Limb (tissue), 2 donors: ENCODE results near the gene SOX6.
"Not testable (repeated sequence)": the region's sequence is repeated elsewhere in the genome, so short reads cannot be mapped to it uniquely, and the experiment has no call there.

Experiments
- DNase-seq, 2 donors: peaks; one replicate each; pipeline ENCODE4 v3.0.0-alpha.2; 2016; ENCODE audit errors: extremely low spot score in 2 of 2

The SOX6 gene

DNA sequence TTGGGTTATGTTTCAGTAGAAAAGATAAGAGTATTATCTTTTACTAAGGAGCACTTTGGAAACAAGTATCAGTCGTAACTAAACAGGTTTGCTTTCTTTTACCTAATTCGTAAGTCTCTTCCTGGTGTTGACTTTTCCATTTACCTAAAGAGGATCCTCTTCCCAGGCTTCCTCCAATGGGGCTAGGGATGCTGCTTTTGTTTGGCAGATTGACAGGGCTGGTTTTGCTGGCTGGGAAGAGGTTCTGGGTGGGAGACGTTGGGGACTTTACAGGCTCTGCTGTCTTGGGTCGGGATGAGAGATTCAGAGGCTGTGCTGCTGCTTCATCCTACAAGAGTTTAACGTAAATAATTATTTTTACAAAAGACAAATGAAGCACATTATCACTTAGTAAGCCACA, 306.7 kb downstream of the SOX6 start:
- no peak for DNase-seq

DNA sequence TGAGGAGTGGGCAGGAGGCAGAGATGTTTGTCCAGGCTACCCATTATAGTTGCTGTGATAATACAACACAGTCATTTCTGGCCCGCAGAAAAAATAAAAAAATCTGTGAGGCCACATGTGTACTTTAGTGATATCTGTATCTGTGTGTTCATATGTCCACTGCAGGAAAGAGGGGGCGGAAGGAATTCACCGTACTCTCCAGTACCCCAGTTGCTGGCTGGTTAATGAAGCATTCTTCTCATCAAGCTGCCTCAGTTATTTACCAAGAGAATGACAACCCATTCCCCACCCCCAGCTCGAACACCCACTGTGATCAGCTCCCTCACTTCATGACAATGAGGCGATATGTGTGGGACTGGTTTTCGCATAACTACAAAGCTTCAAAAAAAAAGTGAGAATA, 309.3 kb downstream of the SOX6 start:
- DNase-seq = no peak

DNA sequence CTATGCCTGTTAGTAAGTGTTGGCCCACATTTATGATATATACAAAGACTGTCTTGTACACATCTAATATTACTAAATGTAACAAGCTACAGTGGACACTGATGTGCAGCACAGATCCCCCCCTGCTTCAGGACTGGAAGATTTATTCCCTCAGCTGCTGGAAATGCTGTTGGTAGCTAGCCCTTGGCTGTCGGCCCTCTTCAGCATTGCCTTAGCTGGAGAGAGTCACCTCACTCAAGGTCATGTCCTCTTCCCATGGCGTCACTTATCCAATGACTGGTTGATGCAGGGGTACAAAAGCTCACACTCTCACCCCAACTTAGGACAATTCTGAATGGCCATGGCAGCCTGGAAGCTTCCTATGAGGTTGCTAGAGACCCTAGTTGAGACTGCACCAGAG, 312.7 kb downstream of the SOX6 start:
- DNase-seq = no peak

DNA sequence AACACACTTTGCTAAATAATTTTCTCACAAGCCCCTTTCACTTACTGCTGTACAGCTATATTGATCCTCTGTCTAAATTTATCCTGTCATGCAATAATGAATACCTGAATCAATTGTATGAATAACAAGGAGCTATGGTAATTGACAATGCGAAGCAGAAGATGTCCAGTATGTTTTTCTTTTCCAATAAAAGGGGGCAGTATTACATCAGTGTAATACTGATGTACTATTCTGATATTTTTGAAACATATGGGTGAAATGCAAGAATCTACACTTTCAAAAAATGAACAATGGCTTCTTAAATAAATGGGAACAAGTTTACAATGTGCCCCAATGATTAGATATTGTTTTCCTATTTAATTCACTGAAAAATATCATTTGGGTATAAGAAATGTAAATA, 315.1 kb downstream of the SOX6 start:
- DNase-seq = no peak

DNA sequence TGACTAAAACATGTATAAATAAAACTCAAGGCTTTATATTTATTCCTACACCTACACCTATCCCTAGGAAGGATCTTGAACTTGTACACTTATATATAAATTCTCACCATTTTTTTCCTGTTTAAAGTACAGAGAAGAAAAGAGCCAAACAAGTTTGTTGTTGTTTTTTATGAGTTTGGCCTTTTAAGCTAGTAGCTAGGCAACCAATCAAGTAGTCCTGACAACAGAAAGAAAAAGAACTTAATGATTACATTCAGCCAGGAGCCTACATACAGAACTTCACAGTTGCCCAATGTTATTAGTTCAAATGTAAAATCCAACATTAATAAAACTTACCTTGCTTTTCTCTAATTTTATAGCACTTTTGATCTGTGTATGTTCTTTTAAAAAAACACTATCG, 316.2 kb downstream of the SOX6 start:
- no peak for DNase-seq

DNA sequence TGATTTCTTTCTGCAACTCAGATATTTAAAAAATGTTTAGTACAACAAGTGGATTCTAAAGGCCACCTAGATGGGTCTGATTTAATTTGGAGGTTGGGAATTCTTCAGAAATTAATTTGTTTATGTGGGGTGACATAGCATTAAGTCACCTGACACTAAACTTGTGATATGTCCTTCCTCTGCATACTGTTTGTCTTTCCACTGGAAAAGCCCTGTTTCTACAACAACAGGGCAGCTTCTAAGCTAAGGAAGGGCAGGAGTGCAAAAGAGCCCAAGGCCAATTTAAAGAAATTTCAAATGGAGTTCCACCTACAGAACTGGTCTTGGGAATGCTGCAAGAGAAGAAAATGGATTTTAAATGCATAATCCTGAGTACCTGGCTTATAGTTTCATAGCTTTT, 319.2 kb downstream of the SOX6 start:
- DNase-seq = no peak

DNA sequence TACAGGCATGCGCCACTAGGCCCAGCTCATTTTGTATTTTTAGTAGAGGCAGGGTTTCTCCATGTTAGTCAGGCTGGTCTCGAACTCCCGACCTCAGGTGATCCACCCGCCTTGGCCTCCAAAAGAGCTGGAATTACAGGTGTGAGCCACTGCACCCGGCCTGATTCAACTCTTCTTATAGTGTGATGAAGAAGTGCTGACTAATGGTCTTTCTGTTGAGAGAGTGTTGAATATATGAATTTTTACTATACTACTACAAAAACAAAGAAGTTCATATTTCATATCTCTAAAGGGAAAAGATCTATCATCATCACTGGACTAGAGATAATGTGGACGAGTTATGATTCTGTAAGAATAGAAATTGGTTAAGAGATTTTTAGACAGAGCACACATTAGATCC, 320.1 kb downstream of the SOX6 start:
- DNase-seq = no peak

DNA sequence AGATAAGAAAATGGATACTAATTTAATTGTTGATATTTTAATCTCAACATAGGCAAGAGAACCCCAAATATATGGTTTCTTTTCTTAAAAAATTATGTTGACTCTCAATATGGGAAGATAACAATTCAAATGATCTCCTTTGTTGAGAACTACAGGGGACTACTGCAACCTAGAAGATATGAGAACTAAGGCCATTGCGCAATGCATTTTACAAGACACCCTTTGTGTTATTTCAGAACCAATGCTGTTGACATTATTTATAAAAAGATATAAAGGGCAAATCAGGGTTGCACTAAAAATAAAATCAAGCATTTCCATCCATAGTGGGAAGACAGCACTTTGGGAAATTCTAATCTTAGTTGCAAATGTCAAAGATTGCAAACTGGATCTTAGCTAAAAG, 322.3 kb downstream of the SOX6 start:
- no peak for DNase-seq

DNA sequence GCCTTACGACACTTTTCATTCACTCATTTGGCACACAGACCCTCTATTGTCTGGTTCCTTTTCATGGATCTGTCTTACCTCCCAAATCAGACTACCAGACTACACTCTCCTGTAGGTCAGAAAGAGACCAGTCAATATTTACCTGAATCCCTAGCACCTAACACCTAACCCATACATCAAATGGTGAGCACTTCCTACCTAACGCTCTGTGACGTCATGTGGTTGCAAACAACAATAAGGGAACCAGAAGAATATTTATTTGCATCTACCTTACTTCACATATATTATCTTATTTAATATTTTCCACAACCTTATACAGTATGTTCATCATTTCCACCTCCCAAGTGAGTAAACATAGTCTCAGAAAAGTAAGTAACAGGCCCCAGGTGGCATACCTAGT, 323.4 kb downstream of the SOX6 start:
- no peak for DNase-seq

DNA sequence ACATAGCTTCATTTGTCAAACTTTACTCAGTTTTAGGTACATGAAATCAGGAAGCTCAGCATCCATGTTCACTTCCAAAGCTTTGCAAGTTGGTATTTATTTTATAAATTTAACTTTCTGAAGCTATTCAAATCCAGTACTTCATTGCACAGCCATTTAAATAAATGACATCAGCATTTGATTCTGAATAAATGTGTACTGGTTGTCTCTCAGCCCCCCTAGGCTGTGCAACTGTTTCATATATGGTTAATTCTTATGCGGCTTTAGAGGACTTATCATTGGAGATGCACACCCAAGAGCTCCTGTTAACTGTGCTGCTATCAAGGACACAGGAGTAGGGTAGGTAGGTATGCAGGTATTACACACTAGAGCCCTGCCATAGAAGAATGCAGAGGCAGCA, 325.1 kb downstream of the SOX6 start:
- no peak for DNase-seq

DNA sequence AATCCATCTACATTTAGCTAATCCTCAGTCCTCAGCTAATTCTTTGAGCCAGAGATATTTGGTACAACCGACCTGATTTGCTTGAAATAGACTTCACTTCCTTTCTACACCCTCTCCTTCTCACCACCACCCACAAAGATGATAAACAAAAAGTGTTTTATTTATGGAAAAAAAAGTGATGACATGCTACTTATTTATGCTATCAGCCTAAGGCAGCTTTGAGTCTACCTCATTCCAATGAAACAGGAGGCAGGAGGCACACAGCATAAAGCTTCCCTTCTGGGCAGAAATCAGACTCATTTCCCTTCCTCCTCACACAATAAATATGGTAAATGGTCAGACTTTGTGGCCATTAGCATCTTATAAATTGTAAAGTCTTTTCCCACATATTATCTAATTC, 325.7 kb downstream of the SOX6 start:
- no peak for DNase-seq

DNA sequence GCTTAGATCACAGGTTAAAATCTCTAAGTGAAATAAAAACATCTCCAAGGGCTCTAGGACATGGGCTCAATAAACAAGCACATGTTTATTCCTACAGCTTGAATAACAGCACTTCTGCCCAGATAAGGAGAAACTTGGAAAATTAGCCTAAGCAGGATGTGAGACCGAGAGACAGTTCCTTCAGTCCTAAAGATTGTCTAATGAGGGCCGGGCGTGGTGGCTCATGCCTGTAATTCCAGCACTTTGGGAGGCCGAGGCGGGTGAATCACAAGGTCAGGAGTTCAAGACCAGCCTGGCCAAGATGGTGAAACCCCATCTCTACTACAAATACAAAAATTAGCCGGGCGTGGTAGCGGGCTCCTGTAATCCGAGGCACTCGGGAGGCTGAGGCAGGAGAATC, 327.2 kb downstream of the SOX6 start:
- not testable (repeated sequence) for DNase-seq

DNA sequence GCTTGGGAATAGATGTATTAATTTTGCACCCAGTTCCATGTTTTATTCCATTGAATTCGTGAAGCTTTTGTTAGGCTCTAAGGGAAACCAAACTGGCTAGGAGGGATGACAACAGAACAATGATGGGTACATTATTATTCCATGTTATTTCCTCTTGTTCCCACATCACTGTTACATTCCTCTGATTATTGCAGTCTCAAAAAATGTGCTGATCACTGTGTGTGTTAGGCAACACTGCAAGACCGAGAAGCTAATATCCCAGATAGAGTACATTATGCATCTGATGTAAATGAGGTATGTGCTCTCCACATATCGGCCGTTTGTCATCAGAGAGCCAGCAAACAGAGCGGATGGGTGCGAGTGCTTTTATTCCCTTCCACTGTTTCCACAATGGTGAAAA, 327.9 kb downstream of the SOX6 start:
- DNase-seq = no peak

DNA sequence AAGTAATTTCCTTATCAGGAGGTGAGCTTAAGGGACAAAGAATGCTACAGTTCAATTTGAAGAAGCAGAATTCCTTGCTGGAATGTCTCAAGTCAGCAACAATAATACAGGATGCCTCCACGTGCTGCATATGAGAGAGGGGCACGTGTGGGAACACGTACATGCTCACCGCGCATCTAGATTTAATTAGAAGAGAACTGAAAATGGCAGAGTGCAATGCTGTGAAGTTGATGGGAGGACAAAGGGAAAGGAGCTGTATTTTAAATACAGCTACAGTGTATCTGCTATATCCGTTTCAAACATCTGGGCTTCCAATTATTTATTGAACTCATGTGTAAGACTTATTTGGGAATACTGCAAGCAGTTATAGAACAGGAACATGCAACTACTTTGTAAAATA, 328.7 kb downstream of the SOX6 start:
- DNase-seq = peak in 1 of 2 donors; percentile 46

DNA sequence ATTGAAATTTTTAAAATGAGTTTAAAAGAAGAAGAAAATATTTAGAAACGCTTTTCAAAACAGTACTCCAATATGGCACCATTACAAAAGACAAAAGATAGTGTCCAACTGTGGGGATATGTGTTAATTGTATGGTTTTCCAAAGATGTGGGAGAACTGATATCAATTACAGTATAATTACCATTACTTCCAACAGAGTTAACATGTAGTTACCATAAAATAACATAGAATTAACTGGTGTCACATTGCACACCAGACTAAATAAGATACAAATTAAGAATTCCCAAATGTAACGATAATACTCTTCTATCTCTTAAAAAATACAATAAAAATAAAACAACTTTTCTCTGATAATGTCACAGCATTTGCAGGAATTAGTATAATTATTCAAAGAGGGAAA, 329.5 kb downstream of the SOX6 start:
- DNase-seq = no peak

DNA sequence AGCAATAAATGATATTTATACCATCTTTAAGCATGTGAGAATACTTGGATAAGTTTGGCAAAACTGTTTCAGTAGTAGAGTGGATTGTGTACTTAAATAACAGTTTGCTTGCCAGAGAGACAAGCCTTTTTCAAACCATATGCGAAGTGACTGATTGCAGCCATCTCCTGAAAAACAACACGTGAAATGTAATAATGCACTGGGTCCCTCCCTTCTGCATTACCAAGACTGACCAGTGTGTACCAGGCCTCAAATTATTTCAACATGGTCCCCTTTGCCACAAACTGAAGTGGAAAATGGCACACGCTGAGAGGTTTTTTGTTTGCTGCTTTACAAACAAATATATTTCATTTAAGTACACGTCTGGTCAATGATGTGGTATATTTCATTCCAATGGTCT, 337.4 kb downstream of the SOX6 start:
- no peak for DNase-seq

DNA sequence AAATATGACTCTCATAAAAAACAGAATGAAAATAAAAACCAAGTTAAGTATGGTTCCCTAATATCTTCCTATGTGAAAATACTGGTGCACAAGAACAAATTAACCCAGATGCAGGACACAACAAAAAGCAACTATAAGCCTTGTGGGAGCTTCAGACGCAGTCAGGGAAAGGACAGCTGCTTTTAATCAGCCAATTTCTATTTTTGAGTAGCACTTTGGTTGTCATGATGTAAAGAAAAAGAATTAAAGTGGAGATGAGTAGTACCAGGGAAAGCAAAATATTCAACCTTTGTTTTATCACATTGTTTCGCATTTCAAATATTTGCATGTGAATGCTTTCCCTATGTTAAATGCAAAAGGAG, 339.9 kb downstream of the SOX6 start:
- DNase-seq = no peak

DNA sequence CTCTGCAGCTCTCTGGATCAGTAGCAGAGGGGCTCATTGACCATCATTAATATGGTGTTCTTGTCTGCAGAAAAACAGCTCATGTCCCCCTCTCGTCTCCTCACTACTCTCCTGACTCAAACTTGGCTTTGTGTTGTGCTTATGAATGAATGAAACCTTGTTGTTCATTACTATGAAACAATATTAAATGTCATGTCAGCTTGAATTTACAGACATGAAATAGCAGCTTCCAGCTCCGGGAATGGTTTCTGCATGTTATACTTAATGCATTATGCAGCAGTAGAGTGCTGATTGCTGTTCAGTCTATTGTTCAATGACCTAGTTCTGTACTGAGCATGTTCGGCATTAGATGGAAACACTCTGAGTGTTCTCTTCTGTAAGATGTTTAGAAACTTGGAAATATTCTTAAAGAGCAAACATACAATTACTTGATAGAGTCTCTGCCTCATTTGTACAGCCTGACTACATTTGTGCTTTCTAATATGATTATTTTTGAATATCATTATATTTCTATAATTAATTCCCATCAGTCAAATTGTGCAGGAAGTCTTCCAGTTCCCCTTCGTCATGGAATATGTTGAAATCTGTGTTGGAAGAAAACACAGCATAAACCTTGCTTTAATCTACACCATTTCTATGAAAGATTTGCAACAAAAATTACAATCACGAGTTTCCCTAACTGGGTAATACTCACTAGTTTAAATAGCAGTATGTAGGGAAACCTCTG, 340.4 kb downstream of the SOX6 start:
- no peak for DNase-seq

DNA sequence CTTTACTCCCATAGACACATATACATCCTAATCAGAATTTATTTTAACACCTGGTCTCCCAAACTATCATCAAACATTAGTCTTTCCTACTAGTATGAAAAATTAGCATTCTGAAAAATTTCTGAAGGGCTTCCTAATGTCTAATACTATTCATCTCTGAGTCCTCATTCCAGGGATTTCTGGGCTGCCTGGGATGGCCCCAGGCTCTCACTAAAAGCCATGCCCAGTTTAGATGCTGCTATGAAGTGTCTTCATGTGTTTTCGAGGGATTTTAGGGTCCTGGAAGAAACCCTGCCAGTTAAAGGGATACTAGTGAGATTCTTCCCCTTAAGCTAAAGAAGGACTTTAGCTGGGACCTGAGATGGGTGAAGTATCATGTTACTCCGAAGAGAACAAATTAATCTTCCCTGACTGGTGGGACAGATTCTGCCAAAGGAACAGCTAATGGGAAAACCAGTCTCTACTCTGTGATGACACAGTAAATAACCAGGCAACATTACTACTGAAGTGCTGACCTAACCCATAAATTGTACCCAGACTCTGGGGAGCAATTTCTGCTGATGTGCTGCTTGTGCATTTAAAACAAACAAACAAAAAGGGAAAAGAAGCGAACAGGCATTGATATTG, 342.6 kb downstream of the SOX6 start:
- DNase-seq = no peak

DNA sequence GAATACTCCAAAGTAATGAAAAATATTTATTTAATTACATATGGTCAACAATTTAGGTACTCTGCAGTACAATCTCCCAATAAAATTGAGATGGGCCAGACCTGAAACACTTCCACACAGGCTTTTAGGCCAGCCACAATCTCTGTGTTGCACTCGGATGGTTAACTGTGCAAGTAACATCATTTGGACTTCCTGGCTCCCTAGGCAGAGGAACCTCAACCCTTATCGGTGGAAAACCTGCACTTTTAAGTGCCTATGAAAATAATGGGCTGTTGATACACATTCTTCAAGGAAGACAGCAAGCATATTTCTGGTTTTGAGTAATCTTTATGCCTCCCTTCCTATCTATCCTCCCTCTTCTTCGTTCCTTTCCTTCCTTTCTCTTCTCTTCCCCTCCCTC, 343.1 kb downstream of the SOX6 start:
- DNase-seq = no peak

DNA sequence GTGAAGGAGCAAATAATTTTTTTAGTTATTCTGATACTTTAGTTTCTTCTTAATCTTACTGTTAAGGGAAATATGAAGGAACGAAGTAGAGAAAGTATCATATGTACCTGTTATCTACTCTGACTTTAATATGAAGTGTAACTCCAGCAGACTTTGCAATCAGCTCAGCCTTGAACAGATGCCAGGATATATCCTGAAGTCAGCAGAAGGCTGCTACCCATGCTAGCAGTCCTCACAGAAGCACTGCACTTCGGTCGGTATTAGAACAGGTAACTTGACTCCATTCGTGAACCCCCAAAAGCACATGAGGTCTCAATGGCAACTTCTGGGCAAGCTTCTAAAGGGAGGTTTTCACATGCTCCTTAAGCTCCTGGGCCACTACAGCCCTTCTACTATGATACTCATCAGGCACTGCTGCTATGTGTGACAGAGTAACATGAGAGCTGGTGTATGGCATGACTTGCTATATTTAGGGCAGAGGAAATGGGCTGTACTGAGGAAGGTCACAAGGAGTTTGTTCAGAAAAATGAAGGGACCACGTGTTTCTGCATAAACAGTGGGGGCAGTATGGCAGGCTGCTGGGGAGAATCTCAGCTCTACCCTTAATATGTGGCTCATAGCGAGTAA, 344.1 kb downstream of the SOX6 start:
- DNase-seq = no peak

DNA sequence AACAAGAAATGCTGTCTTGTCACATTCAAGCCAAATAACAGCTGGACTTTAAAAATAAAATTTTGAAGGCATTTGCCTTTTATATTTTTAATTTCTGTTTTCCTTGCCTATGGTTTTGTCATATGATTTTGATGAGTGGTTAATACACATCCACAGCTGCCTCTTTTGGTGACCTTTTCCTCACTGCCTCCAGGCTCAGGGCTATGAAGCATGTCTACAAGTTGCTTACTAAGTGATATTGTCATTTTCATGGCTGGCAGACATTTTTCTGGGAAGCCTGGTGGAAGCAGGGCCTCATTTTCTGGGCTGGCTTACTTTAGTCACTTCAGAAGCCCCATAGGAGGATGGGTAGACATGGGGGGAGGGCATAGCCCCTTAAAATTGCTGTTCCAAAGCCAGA, 344.9 kb downstream of the SOX6 start:
- no peak for DNase-seq

DNA sequence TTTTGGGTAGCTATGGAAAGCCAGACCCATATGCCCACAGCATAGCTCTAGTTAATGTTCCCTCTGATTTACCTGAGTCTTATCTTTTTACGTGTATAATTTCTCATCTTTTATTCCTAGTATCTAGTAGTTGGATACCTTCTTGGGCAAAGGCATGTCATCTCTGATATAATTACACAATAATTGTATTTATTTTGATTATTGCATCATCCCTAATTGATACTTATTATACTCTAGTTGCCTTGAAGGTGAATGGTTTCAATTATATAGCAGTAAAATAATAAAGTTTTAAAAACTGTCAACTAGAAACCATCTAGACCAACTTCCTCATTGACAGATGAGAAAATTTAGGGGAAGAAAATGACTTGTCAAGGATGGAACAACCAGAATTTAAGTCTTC, 347.3 kb downstream of the SOX6 start:
- no peak for DNase-seq
